Suprapubic skin (tissue), 4 donors: Measurements from ENCODE around the gene SLC13A5.
"Not testable (repeated sequence)": the region's sequence is repeated elsewhere in the genome, so short reads cannot be mapped to it uniquely, and the experiment has no call there.

Experiments used
- CTCF ChIP-seq, 2 donors: fragments of 200-600 bp in 1 of 2; fragments of 450-650 bp in 1 of 2; sonication (generic) in 1 of 2; IDR thresholded peaks; one replicate each; pipeline ENCODE4 v1.5.1; 2016 to 2019; ENCODE audit warnings: antibody characterized with exemption in 2 of 2, mild to moderate bottlenecking in 1 of 2, moderate library complexity in 1 of 2
- EP300 ChIP-seq: sonication (generic); formaldehyde crosslinking; IDR thresholded peaks from one replicate; pipeline ENCODE4 v1.6.1; 2017; ENCODE audit warnings: antibody characterized with exemption
- POLR2A ChIP-seq, 2 donors: fragments of 450-650 bp; IDR thresholded peaks; one replicate each; pipeline ENCODE4 v1.6.1; 2017; ENCODE audit warnings: antibody characterized with exemption in 2 of 2, mild to moderate bottlenecking in 2 of 2, moderate library complexity in 2 of 2
- POLR2AphosphoS5 ChIP-seq, 3 donors: sonication (generic); formaldehyde crosslinking; IDR thresholded peaks; one replicate each; pipeline ENCODE4 v1.6.1; 2017; ENCODE audit warnings: antibody characterized with exemption in 3 of 3

GRCh38 chr17:6655732-6656361 is 57.3 kb downstream of the SLC13A5 start:
- not testable (repeated sequence) for TF ChIP-seq CTCF (IDR thresholded peaks at IDR 0.05); POLR2A (IDR thresholded peaks at IDR 0.05); POLR2AphosphoS5 (IDR thresholded peaks at IDR 0.05); EP300
